C4-2B (cell line): ENCODE data around the gene SLC35F3.
"Not testable (repeated sequence)": the region's sequence is repeated elsewhere in the genome, so short reads cannot be mapped to it uniquely, and the experiment has no call there.

Experiments used
- H3K27ac ChIP-seq: fragments of 450-650 bp; 2 replicates; pipeline ENCODE4 v1.5.1; 2017
- ZFX ChIP-seq: fragments of 450-650 bp; IDR thresholded peaks from 2 replicates; pipeline ENCODE4 v1.6.1; 2017
- TF ChIP-seq, protein P1 (sequence below): fragments of 450-650 bp; conservative IDR thresholded peaks from 2 replicates; pipeline ENCODE4 v1.5.1; 2017; ENCODE audit warnings: mild to moderate bottlenecking

Gene SLC35F3

DNA sequence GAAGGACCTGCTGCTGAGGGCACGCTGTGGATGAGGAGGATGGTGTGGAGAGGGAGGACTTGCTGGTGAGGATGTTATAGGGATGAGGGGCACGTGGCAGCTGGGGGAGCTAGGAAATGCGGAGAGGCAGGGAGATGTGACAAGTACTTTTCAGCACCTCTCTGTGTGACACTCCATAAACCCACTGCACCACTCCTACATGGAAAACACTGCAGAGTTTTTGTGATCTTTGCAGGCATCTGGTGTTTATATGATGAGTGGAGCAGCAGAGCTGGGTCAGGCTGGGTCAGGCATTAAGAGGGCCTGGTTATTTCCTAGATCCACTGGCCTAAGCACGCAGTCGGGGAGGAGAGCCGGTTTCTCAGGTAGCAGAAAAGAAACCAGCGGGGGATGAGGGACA lies 301.5 kb downstream of the SLC35F3 start:
- TF ChIP-seq, protein P1, sequence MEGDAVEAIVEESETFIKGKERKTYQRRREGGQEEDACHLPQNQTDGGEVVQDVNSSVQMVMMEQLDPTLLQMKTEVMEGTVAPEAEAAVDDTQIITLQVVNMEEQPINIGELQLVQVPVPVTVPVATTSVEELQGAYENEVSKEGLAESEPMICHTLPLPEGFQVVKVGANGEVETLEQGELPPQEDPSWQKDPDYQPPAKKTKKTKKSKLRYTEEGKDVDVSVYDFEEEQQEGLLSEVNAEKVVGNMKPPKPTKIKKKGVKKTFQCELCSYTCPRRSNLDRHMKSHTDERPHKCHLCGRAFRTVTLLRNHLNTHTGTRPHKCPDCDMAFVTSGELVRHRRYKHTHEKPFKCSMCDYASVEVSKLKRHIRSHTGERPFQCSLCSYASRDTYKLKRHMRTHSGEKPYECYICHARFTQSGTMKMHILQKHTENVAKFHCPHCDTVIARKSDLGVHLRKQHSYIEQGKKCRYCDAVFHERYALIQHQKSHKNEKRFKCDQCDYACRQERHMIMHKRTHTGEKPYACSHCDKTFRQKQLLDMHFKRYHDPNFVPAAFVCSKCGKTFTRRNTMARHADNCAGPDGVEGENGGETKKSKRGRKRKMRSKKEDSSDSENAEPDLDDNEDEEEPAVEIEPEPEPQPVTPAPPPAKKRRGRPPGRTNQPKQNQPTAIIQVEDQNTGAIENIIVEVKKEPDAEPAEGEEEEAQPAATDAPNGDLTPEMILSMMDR = no peak
- TF ChIP-seq ZFX = no peak
- no peak overlapping the region for H3K27ac ChIP-seq

DNA sequence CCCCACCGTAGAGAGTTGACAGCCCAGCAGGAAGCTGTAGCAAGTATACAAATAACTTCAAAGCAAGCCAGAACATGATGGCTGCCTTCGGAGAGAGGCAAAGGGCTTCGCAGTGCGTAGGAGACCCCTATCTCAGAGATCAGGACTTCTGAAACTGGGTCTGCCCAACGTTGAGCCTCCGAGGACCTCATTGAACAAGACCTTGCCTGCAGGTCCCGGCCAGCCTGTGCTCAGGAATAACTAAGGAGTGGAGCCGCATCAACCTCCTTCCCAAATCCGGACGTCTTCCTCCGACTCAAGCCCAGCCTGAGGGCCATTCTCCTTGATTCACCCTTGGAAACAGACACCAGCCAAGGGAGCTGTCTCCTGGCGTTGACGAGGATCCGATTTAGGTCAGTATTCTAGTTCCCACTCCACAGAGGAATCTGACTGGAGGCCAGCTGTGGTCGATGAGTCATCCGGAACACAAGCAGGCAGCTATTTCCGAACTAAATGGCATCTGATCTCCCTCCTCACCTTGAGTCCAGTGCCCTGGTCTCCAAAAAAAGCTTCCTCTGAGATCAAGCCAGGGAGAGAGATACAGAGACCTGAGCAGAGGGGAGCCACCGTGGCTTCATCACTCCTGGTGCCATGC lies 302.3 kb downstream of the SLC35F3 start:
- no peak overlapping the region for H3K27ac ChIP-seq
- TF ChIP-seq, protein P1 = no peak
- TF ChIP-seq ZFX = no peak

DNA sequence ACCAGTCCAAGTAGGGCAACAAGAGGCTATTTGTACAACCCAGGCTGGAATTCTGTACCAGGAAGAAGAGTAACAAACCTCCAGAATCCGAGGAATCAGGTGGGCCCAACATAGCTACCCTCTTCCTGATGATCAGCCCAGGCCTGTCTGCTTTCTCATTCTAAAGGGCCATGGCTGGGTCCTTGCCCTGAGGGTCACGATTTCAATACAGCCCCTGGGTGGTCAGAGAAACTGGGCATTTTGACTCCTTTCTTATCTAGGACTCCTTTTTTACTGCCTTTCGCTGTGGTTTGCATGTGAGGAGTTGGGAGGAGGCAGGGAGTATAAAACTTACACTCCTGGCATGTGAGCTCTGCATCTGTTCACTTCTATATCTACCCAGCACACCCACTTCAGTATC lies 303.9 kb downstream of the SLC35F3 start:
- TF ChIP-seq ZFX = no peak
- TF ChIP-seq, protein P1 = no peak
- H3K27ac ChIP-seq = no peak overlapping the region

DNA sequence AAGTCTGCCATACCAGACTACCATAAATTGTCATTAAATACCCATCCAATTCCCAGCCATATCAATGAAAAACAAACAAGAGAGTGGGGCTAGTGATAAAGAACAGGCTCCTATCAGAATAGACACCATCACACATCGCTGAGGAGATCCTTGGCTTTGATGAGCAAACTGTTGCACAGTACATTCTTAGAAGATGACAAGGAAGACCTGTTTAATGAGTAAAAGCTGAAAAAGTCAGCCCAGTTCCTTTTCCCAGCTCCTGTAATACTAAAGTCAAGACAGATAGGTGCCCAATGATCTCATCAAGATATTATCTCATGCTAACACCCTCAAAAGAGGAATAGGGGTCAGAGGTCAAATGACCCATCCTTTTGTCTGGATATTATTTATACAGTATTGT lies 304.3 kb downstream of the SLC35F3 start:
- no peak overlapping the region for H3K27ac ChIP-seq
- TF ChIP-seq, protein P1 = no peak
- no peak for TF ChIP-seq ZFX

DNA sequence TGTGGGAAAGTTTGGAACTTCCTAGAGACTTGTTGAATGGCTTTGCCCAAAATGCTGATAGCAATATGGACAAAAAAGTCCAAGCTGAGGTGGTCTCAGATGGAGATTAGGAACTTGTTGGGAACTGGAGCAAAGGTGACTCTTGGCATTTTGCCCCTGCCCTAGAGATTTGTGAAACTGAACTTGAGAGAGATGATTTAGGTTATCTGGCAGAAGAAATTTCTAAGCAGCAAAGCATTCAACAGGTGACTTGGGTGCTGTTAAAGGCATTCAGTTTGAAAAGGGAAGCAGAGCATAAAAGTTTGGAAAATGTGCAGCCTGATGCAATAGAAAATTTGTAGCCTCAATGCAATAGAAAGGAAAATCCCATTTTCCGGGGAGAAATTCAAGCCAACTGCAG lies 306.0 kb downstream of the SLC35F3 start:
- not testable (repeated sequence) for H3K27ac ChIP-seq

DNA sequence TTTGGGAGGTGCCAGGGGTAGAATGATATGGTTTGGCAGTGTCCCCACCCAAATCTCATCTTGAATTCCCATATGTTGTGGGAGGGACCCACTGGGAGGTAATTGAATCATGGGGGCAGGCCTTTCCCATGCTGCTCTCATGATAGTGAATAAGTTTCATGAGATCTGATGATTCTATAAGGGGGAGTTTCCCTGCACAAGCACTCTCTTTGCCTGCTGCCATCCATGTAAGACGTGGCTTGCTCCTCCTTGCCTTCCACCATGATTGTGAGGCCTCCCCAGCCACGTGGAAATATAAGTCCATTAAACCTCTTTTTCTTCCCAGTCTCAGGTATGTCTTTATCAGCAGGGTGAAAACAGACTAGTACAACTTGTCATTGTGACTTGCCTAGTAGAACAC lies 307.4 kb downstream of the SLC35F3 start:
- H3K27ac ChIP-seq = not testable (repeated sequence)

DNA sequence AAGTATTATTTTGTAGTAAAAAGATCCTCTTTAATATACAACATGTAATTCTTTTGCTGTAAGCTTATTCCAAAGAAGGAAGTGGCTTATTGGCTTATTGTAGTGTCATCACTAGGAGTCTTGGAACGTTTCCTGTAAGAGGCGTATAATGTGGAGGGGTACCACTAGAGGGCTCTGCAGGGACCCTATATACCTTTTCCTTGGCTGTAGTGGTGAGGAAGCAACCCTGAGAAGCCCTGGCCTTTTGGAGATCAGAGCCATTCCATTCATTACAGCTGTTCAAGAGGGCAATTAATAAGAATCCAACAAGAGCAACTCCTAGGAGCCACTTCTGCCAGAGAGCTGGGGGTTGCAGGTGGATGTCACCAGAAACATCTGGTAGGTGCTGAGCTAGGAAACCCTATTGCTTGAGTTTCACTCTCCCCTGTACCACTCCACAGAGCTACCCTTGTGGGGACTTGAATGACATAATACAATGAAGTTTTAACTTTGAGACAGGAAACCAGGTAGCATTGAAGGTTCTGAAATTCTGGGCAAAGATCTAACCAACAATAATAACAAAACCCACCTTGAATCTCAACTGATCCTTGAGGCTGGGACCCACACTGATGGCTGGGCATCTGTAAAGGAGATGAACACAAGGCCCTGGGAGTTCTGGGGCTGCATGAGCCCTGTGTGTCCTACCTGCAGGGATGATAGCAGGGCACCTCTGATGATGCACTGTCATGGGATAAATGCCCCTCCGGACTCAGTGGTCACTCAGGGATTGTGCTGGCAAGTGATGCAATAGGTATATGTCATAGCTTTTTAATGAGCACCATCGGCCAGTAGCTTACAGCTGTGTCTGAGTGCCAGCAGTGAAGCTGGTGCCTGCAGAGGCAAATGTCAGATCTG lies 308.5 kb downstream of the SLC35F3 start:
- TF ChIP-seq, protein P1 = peak; percentile 66
- no peak for TF ChIP-seq ZFX
- H3K27ac ChIP-seq = no peak overlapping the region

DNA sequence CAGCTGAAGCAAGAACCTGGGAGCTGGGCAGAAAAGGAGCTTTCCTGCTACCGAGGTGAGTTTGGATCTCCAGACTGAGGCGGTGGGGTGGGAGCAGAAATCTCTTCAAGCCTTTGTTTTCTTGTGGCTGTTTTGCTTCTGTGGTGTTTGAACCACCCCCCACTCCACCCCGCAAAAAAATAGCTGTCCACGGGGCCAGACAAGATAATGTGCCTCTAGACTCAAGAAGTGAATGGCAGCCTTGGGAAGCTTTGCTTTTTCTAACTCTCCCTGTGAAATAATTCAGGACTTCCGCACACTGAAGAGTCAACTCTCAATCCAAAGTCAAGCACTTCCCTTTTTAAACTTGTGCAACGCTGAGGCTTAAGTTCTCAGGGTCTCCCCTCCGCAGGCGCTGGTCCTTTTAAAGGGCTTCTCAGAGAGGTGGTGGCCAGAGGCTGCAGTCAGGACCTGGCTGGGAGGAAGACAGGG lies 309.2 kb downstream of the SLC35F3 start:
- H3K27ac ChIP-seq = no peak overlapping the region
- TF ChIP-seq ZFX = no peak
- TF ChIP-seq, protein P1 = no peak
